Fibroblast of villous mesenchyme (primary cell): ENCODE data around the gene OSBPL3. TPM values are rescaled to one million over a fixed set of nuclear protein-coding genes. Genes with fewer than 3 reads are reported as not detected.

Experiments
- DNase-seq: peaks from one replicate; pipeline ENCODE4 v3.0.0-alpha.2; 2010; ENCODE audit warnings: low read depth
- H3K4me3 ChIP-seq: 2 replicates; pipeline ENCODE4 v1.5.1; 2011; ENCODE audit warnings: low read depth, mild to moderate bottlenecking, low read length
- total RNA-seq: library from RNA; depleted of rRNA; stranded (reverse); fragments of >200 nt; gene quantifications from 2 replicates; pipeline ENCODE4 v1.2.3, GENCODE V29; 2012
- TF ChIP-seq, protein P1 (sequence below): IDR thresholded peaks from 2 replicates; pipeline ENCODE4 v1.5.1; 2012; ENCODE audit warnings: low read depth, mild to moderate bottlenecking, low read length; ENCODE audit not compliant: insufficient read depth

Gene OSBPL3
- total RNA-seq, 1 donor, result 39.3 TPM

DNA sequence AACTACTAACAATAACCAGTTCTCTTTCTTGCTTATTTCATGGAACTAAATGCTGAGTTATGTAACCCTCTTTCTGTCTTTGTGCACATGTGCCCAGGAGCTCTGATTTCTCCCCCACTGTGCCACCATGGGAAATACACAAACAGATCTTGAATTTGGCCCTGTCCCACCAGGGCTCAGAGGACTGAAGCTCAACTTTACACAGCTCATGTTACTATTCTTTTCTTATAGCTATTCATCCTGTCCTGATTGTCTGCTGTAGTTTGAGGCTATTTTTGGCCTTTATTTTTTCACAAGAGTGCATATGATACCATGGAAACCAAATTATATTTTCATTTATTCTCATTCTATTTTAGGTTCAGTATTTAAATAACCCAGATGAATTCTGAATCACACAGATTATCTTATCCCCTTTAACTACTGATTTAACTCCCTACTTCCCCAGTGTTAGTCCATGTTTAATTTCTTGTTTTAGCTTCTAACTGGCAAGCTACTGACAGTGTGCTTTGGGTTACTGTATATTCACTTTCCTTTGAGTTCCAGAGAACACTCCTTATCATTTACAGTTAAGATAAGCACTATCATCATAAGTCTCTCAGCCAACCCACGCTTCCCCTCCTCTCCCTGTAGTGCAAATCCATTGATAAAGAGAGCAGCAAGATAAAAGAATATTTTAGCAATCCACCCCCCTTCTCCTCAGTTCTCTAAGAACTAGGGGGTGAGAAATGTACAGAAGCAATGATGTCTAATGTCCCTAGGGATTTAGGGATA lies 150.9 kb downstream of the OSBPL3 start:
- TF ChIP-seq, protein P1, sequence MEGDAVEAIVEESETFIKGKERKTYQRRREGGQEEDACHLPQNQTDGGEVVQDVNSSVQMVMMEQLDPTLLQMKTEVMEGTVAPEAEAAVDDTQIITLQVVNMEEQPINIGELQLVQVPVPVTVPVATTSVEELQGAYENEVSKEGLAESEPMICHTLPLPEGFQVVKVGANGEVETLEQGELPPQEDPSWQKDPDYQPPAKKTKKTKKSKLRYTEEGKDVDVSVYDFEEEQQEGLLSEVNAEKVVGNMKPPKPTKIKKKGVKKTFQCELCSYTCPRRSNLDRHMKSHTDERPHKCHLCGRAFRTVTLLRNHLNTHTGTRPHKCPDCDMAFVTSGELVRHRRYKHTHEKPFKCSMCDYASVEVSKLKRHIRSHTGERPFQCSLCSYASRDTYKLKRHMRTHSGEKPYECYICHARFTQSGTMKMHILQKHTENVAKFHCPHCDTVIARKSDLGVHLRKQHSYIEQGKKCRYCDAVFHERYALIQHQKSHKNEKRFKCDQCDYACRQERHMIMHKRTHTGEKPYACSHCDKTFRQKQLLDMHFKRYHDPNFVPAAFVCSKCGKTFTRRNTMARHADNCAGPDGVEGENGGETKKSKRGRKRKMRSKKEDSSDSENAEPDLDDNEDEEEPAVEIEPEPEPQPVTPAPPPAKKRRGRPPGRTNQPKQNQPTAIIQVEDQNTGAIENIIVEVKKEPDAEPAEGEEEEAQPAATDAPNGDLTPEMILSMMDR, result no peak
- no peak overlapping the region for H3K4me3 ChIP-seq
- DNase-seq, result peak; percentile 74

DNA sequence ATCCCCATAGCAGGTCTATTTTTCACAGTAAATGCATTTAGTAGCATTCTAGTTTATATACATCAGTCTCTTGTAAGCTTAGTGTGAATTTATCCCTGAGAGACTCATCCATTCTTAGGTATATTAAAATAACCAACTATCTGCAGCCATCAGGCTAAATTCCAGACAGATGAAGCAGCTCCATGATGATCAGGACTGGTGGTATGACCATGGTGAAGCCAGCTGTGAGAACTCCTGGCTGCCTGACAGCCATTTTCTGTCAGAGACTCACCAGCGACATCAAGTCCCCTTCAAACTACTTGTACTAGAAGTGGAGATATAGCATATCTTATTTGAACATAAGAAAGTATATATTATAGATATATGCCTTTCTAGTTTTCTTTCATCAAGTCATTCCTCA lies 152.4 kb downstream of the OSBPL3 start:
- H3K4me3 ChIP-seq, result no peak overlapping the region
- TF ChIP-seq, protein P1, result no peak
- no peak for DNase-seq

DNA sequence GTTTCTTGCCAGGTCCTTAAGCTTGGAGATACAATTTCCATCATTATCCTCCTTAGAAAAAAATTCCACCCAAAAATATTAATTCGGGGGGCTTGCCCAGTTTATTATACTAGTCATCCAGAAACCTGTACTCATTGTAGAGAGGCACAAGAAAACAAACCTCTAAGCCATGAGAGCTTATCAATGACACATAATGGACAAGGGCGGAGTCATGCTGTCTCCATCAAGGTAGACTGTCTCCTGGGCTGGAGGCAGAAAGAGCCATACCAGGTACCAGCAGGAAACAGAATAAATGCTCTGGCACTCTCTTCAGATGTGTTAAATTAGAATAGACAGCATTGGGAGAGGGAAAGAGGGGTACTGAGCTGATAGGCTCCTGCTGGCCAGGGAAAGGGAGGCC lies 153.0 kb downstream of the OSBPL3 start:
- no peak for DNase-seq
- TF ChIP-seq, protein P1, result no peak
- no peak overlapping the region for H3K4me3 ChIP-seq

DNA sequence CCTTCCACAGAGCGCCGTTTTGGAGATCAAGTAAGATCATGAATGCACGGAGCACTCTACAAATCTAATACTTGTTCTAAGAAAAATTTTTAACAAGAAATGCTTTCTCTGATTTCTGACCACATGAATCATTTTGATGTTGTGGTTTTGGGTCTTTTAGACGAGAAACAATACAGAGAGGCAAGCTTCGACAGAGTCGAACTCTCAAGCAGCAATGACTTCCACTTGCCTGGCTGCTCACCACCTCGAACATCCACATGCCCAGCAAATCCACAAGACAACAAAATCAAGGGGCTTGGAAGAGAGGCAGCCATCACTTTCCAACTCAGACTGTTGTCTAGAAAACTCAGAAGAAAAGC lies 153.3 kb downstream of the OSBPL3 start:
- no peak for DNase-seq
- TF ChIP-seq, protein P1, result no peak
- no peak overlapping the region for H3K4me3 ChIP-seq

DNA sequence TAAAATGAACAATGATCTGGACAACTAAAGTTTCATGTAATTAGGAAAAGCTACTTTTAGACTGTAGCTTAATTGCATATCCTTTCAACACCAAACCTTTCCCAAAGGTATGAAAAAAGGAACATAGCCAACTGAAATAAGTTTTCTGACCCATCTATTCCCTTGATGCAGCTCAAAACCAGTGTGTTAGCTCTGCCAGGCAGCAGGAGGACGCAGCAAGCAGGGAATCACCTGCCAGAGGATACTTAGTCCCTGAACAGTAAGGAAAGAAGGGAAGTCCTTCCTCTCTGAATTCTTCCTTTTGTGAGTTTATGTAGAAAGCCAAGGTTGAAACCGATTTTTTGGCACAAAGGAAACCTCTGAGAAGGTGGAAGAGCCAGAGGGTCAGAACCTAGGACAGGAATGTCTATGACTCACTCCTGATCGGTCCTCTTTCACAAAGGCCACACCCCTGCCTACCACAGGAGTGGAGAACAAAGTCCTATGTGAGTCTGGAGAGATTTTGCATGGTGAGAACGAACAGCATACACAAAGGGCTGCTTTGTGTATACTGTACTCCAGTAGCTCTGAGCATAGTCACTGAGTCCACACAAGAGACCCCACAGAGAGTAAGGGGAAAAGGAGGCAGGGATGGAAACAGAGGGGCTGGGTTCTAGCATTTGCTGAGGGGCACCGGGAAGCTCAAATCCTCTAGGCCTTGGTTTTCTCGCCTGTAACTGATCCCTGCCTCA lies 153.9 kb downstream of the OSBPL3 start:
- TF ChIP-seq, protein P1, result no peak
- peak; percentile 62 for DNase-seq
- H3K4me3 ChIP-seq, result no peak overlapping the region

DNA sequence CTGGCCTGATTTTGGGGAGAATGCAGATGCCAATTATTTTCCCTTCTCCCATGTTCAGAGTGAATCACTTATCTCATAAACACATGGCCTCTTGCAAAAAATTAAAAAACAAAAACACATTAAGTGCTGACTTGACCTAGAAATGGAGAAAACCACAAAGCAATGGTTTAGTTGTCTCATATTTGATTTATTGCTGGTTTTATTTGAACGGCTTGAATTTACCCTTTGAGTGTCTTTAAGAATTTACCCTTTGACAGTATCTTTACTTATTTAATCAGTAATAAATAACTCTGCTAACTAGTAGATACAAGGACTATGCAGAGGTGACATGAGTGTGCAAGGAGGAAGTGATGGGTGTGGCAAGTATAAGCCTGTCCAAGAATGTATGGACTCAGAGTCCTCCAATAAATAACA lies 154.6 kb downstream of the OSBPL3 start:
- H3K4me3 ChIP-seq, result no peak overlapping the region
- DNase-seq, result peak; percentile 70
- TF ChIP-seq, protein P1, result no peak

DNA sequence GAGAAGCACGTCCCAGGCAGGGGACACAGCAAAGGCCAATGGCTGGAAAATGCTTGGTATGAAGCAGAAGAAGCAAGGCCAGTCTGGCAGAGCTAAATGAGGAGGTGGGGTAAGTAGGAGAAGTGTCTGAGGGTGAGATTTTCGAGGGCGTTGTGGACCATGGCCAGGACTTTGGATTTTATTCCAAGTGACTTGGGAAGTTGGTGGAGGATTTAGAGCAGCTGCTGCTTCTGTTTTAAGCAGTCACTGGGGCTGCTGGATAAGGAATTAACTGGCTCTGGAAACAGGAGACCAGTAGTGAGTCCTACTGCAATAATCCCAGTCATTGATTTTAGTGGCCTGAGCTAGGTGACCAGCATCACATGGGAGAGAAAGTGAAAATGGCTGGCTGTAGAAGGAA lies 155.1 kb downstream of the OSBPL3 start:
- no peak for DNase-seq
- H3K4me3 ChIP-seq, result no peak overlapping the region
- TF ChIP-seq, protein P1, result no peak
